ENCODE results near the gene PPP1R16B.

PPP1R16B gene

GRCh38 chr20:38883981-38884733, 78.7 kb downstream of the PPP1R16B start:
- peak overlapping the region; percentile 59 for H3K4me2 ChIP-seq (ENCODE audit: low read length)
- H3K4me3 ChIP-seq (ENCODE audit: low read length) = peak overlapping the region; percentile 49

GRCh38 chr20:38885357-38885756, 79.9 kb downstream of the PPP1R16B start:
- Histone ChIP-seq H3K27me3 (ENCODE audit: control insufficient read depth, low read length) (no peaks in the 10 kb centered on the region), H3K4me3 (ENCODE audit: low read length) (no peak overlapping the region), H3K27ac (ENCODE audit: low read depth, low read length) (no peak overlapping the region), H3K4me2 (ENCODE audit: low read length) (no peak overlapping the region), H3F3A (ENCODE audit: control insufficient read depth, insufficient read depth) (no peaks in the 10 kb centered on the region; the same call in 1 of the 2 replicates), H3K9me2 (replicated peaks; ENCODE audit: control insufficient read depth, low read length) (no peaks in the 10 kb centered on the region), H4K20me1 (ENCODE audit: control insufficient read depth, insufficient read depth, low read depth, low read length) (no peaks in the 10 kb centered on the region), H3K4me1 (ENCODE audit: control insufficient read depth, low read length) (peaks cover 87% of the 10 kb centered on the region), H3K36me3 (ENCODE audit: control insufficient read depth, low read length) (peaks cover 53% of the 10 kb centered on the region), H3K9me3 (ENCODE audit: control insufficient read depth, insufficient read depth, low read length) (no peaks in the 10 kb centered on the region), H3K79me2 (ENCODE audit: control insufficient read depth, low read length) (peaks cover 79% of the 10 kb centered on the region)
- TF ChIP-seq CTCF (IDR thresholded peaks at IDR 0.05; ENCODE audit: low read depth, low read length, poor library complexity, severe bottlenecking) = no peak
- TF ChIP-seq EZH2phosphoT487 (IDR thresholded peaks at IDR 0.05; ENCODE audit: borderline replicate concordance, low read length) = no peak

More at GRCh38 chr20:38883981-38884733, 78.7 kb downstream of the PPP1R16B start:
- Histone ChIP-seq H3K27me3 (ENCODE audit: control insufficient read depth, low read length) (no peaks in the 10 kb centered on the region), H3K4me1 (ENCODE audit: control insufficient read depth, low read length) (peaks cover 87% of the 10 kb centered on the region), H3K27ac (ENCODE audit: low read depth, low read length) (peak overlapping the region; percentile 98), H3K36me3 (ENCODE audit: control insufficient read depth, low read length) (peaks cover 52% of the 10 kb centered on the region), H3K9me3 (ENCODE audit: control insufficient read depth, insufficient read depth, low read length) (no peaks in the 10 kb centered on the region), H3K9me2 (replicated peaks; ENCODE audit: control insufficient read depth, low read length) (no peaks in the 10 kb centered on the region), H3F3A (ENCODE audit: control insufficient read depth, insufficient read depth) (peaks cover 9% of the 10 kb centered on the region), H3K79me2 (ENCODE audit: control insufficient read depth, low read length) (peaks cover 87% of the 10 kb centered on the region), H4K20me1 (ENCODE audit: control insufficient read depth, insufficient read depth, low read depth, low read length) (no peaks in the 10 kb centered on the region)
- TF ChIP-seq EZH2phosphoT487 (IDR thresholded peaks at IDR 0.05; ENCODE audit: borderline replicate concordance, low read length) = no peak
- no peak for TF ChIP-seq CTCF (IDR thresholded peaks at IDR 0.05; ENCODE audit: low read depth, low read length, poor library complexity, severe bottlenecking)

GRCh38 chr20:38888059-38888831, 82.7 kb downstream of the PPP1R16B start:
- Histone ChIP-seq H3K4me3 (ENCODE audit: low read length) (no peak overlapping the region), H4K20me1 (ENCODE audit: control insufficient read depth, insufficient read depth, low read depth, low read length) (no peaks in the 10 kb centered on the region), H3K9me3 (ENCODE audit: control insufficient read depth, insufficient read depth, low read length) (no peaks in the 10 kb centered on the region), H3K36me3 (ENCODE audit: control insufficient read depth, low read length) (peaks cover 44% of the 10 kb centered on the region), H3F3A (ENCODE audit: control insufficient read depth, insufficient read depth) (peaks cover 17% of the 10 kb centered on the region), H3K4me1 (ENCODE audit: control insufficient read depth, low read length) (peaks cover 86% of the 10 kb centered on the region), H3K4me2 (ENCODE audit: low read length) (no peak overlapping the region), H3K9me2 (replicated peaks; ENCODE audit: control insufficient read depth, low read length) (no peaks in the 10 kb centered on the region), H3K27ac (ENCODE audit: low read depth, low read length) (no peak overlapping the region), H3K27me3 (ENCODE audit: control insufficient read depth, low read length) (no peaks in the 10 kb centered on the region), H3K79me2 (ENCODE audit: control insufficient read depth, low read length) (peaks cover 57% of the 10 kb centered on the region)
- TF ChIP-seq CTCF (IDR thresholded peaks at IDR 0.05; ENCODE audit: low read depth, low read length, poor library complexity, severe bottlenecking) (no peak), EZH2phosphoT487 (IDR thresholded peaks at IDR 0.05; ENCODE audit: borderline replicate concordance, low read length) (no peak)
